GM12872 (cell line): ENCODE data around the gene SULT1E1.

Source experiments
- CTCF ChIP-seq: IDR thresholded peaks from 3 replicates; pipeline ENCODE4 v1.5.1; 2011; ENCODE audit warnings: low read depth, mild to moderate bottlenecking, low read length, moderate library complexity; ENCODE audit not compliant: insufficient read depth

The SULT1E1 gene

GRCh38 chr4:69882150-69882549 lies 22.2 kb upstream of the SULT1E1 start:
- TF ChIP-seq CTCF, result no peak

GRCh38 chr4:69881173-69881773 lies 21.3 kb upstream of the SULT1E1 start:
- peak; percentile 67 for TF ChIP-seq CTCF

- no peak for TF ChIP-seq CTCF
Observed at GRCh38 chr4:69878250-69878649, 18.3 kb upstream of the SULT1E1 start.

GRCh38 chr4:69877453-69877852 lies 17.5 kb upstream of the SULT1E1 start:
- no peak for TF ChIP-seq CTCF

- no peak for TF ChIP-seq CTCF
Observed at GRCh38 chr4:69876071-69876470, 16.1 kb upstream of the SULT1E1 start.

GRCh38 chr4:69875576-69875975 lies 15.6 kb upstream of the SULT1E1 start:
- TF ChIP-seq CTCF, result no peak

GRCh38 chr4:69874507-69874906 lies 14.6 kb upstream of the SULT1E1 start:
- TF ChIP-seq CTCF, result no peak
